NCI-H1694 (cell line): ENCODE results near the gene PIWIL1.

Experiments used
- DNase-seq: peaks from one replicate; lab custom pipeline; 2025; lab: John Stamatoyannopoulos, UW

The PIWIL1 gene

GRCh38 chr12:130374083-130374482, 36.4 kb downstream of the PIWIL1 start:
- no peak for DNase-seq

- DNase-seq, result peak; percentile 1
Measured at GRCh38 chr12:130375296-130376287, 37.9 kb downstream of the PIWIL1 start.

- no peak for DNase-seq
Measured at GRCh38 chr12:130382818-130383217, 45.1 kb downstream of the PIWIL1 start.

- no peak for DNase-seq
Measured at GRCh38 chr12:130384234-130384633, 46.5 kb downstream of the PIWIL1 start.

- DNase-seq, result no peak
Measured at GRCh38 chr12:130385193-130385592, 47.5 kb downstream of the PIWIL1 start.

- DNase-seq, result no peak
Measured at GRCh38 chr12:130391186-130391585, 53.5 kb downstream of the PIWIL1 start.

GRCh38 chr12:130394906-130395305, 57.2 kb downstream of the PIWIL1 start:
- no peak for DNase-seq

GRCh38 chr12:130396667-130397066, 59.0 kb downstream of the PIWIL1 start:
- DNase-seq, result no peak

GRCh38 chr12:130398100-130398848, 60.6 kb downstream of the PIWIL1 start:
- no peak for DNase-seq

- peak; percentile 43 for DNase-seq
Measured at GRCh38 chr12:130401703-130402102, 64.0 kb downstream of the PIWIL1 start.

GRCh38 chr12:130405332-130405731, 67.6 kb downstream of the PIWIL1 start:
- DNase-seq, result no peak

GRCh38 chr12:130412384-130412783, 74.7 kb downstream of the PIWIL1 start:
- no peak for DNase-seq

GRCh38 chr12:130413909-130414308, 76.2 kb downstream of the PIWIL1 start:
- no peak for DNase-seq

GRCh38 chr12:130414381-130414780, 76.7 kb downstream of the PIWIL1 start:
- no peak for DNase-seq

- no peak for DNase-seq
Measured at GRCh38 chr12:130418251-130418650, 80.6 kb downstream of the PIWIL1 start.

GRCh38 chr12:130419116-130419515, 81.4 kb downstream of the PIWIL1 start:
- DNase-seq, result no peak

GRCh38 chr12:130420071-130420470, 82.4 kb downstream of the PIWIL1 start:
- DNase-seq, result no peak

GRCh38 chr12:130421896-130422295, 84.2 kb downstream of the PIWIL1 start:
- no peak for DNase-seq
